Panc1 (cell line): Measurements from ENCODE around the gene PACC1. TPM values are rescaled to one million over a fixed set of nuclear protein-coding genes. Genes with fewer than 3 reads are reported as not detected.

Experiments
- ATAC-seq: fragments of 200-7000 bp; cut with Tn5 transposase; 2 replicates; pipeline ENCODE4 v1.9.1; 2020; ENCODE audit warnings: mild to moderate bottlenecking, moderate library complexity
- BruUV-seq: library from RNA; stranded (reverse); fragments of 400-500 nt; replicated peaks from 2 replicates; lab custom pipeline; 2021; lab: Mats Ljungman, UMichigan
- CTCF ChIA-PET: fragments of 300-600 bp; sonication (Branson Sonifier 250); formaldehyde crosslinking; loops from one replicate; lab custom pipeline; 2022; ENCODE audit warnings: antibody characterized with exemption; lab: Charles Lee
- POLR2A ChIA-PET: fragments of 300-600 bp; sonication (Branson Sonifier 250); formaldehyde crosslinking; loops from one replicate; lab custom pipeline; 2022; ENCODE audit warnings: antibody characterized with exemption; lab: Charles Lee
- DNase-seq: peaks from one replicate; pipeline ENCODE4 v3.0.0-alpha.2; 2010; ENCODE audit warnings: low read depth, low spot score
- H3K27ac ChIP-seq: 2 replicates; pipeline ENCODE4 v1.5.1; 2011; ENCODE audit warnings: mild to moderate bottlenecking, low read length, inconsistent platforms
- H3K27me3 ChIP-seq: fragments of 200-500 bp; sonication (Bioruptor generic); 2 replicates; pipeline ENCODE4 v1.6.0; 2014; ENCODE audit warnings: low read length, inconsistent platforms; ENCODE audit not compliant: control insufficient read depth, insufficient read depth
- H3K36me3 ChIP-seq: fragments of 200-500 bp; sonication (Bioruptor generic); 2 replicates; pipeline ENCODE4 v1.5.1; 2014; ENCODE audit warnings: inconsistent platforms, mild to moderate bottlenecking, low read length, moderate library complexity; ENCODE audit not compliant: control insufficient read depth, insufficient read depth
- H3K4me1 ChIP-seq: 2 replicates; pipeline ENCODE4 v1.5.1; 2011; ENCODE audit warnings: inconsistent platforms, mild to moderate bottlenecking, low read length, moderate library complexity; ENCODE audit not compliant: control insufficient read depth, insufficient read depth
- H3K4me3 ChIP-seq, 2 experiments: 2 replicates each; pipeline ENCODE4 v1.5.1; 2011 to 2012; ENCODE audit warnings: low read depth in 2 of 2, low read length in 2 of 2, mild to moderate bottlenecking in 2 of 2, inconsistent platforms in 1 of 2, moderate library complexity in 1 of 2
- H3K9me3 ChIP-seq: fragments of 200-500 bp; sonication (Bioruptor generic); 2 replicates; pipeline ENCODE4 v1.5.1; 2014; ENCODE audit warnings: low read depth, mild to moderate bottlenecking, inconsistent platforms, low read length, moderate library complexity; ENCODE audit not compliant: control insufficient read depth, insufficient read depth
- POLR2AphosphoS5 ChIP-seq: IDR thresholded peaks from 2 replicates; pipeline ENCODE4 v1.6.1; 2012; ENCODE audit warnings: mild to moderate bottlenecking, low read depth, low read length, moderate library complexity
- SIN3A ChIP-seq: IDR thresholded peaks from 2 replicates; pipeline ENCODE4 v1.6.1; 2012; ENCODE audit warnings: low read depth, mild to moderate bottlenecking, low read length, moderate library complexity, borderline replicate concordance; ENCODE audit not compliant: insufficient read depth
- TCF7L2 ChIP-seq: IDR thresholded peaks from 2 replicates; pipeline ENCODE4 v1.6.1; 2011; ENCODE audit warnings: mild to moderate bottlenecking, low read depth, low read length, inconsistent platforms
- in situ Hi-C: cut with HindIII; loops from 2 replicates; pipeline ENCODE4 v1.10.0; 2016; ENCODE audit warnings: low sequenced_read_pairs, low pct_unique_long_range_greater_than_20kb
- intact Hi-C: fragments of 100-400 bp; cut with micrococcal nuclease; formaldehyde crosslinking; loops from one replicate; pipeline ENCODE4 v1.10.0; 2022; ENCODE audit not compliant: unreplicated experiment
- total RNA-seq: library from RNA; stranded (reverse); gene quantifications from one replicate; pipeline ENCODE4 v1.2.1, GENCODE V29; 2021; ENCODE audit not compliant: unreplicated experiment
- TF ChIP-seq, protein P1 (sequence below): fragments of 450-650 bp; IDR thresholded peaks from 2 replicates; pipeline ENCODE4 v1.5.1; 2017; ENCODE audit warnings: mild to moderate bottlenecking
- TF ChIP-seq, protein P2 (sequence below), 2 experiments: IDR thresholded peaks; 2 replicates each; pipeline ENCODE4 v1.6.1; 2011 to 2012; ENCODE audit warnings: low read depth in 2 of 2, control low read depth in 1 of 2, low read length in 1 of 2, mild to moderate bottlenecking in 1 of 2, moderate library complexity in 1 of 2; ENCODE audit not compliant: insufficient read depth in 1 of 2

Gene PACC1
- total RNA-seq, 1 experiment from 2014 or later = 11.5 TPM

DNA sequence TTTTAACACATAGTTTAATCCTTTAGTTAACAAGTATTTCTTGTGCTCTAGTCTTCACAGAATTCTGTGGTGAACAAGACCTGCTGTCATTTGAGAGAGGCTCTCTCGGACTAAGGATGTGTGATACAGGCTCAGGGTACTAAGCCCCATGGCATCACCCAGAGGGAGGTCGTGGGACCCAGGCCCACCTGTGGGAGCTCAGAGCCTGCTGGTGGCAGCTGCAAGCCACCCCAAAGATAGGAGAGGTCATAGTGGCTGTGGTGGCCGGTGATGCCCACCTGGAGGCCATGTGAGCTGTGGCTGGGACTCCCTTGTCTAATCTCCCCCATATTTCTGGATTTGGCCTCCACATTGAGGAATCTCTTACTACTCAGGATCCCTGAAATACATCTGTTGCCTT is 40.1 kb upstream of the PACC1 start:
- CTCF ChIA-PET = interaction anchor here (0.6 to 2.0 kb wide), 2 partner anchors 276 to 774 kb away, joined by 5 to 10 read pairs; no protein-coding TSS in a partner anchor

DNA sequence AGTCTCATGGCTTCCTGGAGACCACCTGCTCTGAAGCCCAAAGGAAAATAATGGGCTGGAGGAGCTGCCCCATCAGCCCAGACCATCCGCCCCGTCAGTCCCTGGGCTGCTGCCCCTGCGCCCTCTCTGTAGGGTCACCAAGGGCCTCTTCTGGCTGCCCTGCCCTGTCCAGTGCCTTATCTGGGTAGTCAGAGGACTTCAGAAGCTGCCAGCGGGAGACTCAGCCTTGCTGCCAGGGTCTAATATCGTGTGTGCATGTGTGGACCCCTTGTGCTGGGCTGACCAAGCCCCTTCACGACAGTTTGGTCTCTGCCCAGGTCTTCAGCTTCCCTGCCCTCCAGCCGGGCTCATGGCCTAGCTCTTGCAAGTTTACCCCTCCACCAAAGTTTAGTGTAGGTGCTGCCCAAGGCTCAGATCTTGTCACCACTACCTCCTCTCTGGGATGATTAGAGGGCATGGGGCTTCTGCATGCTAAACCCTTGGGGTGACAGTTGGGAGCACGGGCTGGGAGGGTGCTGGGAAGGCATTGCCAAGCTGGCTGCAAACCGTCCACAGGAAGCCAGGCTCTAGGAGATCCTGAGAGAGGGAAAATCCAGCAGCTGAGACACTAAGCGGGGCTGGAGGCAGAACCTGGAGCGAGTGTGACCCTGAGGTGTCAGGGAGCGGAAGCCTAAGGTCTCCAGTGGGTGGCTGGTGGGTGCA is 38.6 kb upstream of the PACC1 start:
- no peaks in the 10 kb centered on the region for H3K9me3 ChIP-seq
- no peak for TF ChIP-seq POLR2AphosphoS5
- in situ Hi-C loops (no loop called here), intact Hi-C loops (loop anchor here (10.0 kb wide), 2 partner anchors 69 to 769 kb away; no protein-coding TSS in a partner anchor)
- CTCF ChIA-PET = interaction anchor here (0.6 to 1.6 kb wide), 2 partner anchors 212 to 663 kb away, joined by 4 to 7 read pairs; no protein-coding TSS in a partner anchor
- no peak overlapping the region for H3K4me3 ChIP-seq
- POLR2A ChIA-PET = interaction anchor here (0.5 kb wide), 1 partner anchor 304 kb away, joined by 5 read pairs; no protein-coding TSS in a partner anchor
- H3K27ac ChIP-seq = no peak overlapping the region
- no peak for DNase-seq
- no peak for ATAC-seq
- BruUV-seq = no TSS peak
- no peaks in the 10 kb centered on the region for H3K36me3 ChIP-seq
- no peaks in the 10 kb centered on the region for H3K4me1 ChIP-seq
- no peaks in the 10 kb centered on the region for H3K27me3 ChIP-seq

More for the DNA sequence above, 40.1 kb upstream of the PACC1 start:
- BruUV-seq = no TSS peak
- Histone ChIP-seq H3K27me3 (no peaks in the 10 kb centered on the region), H3K27ac (no peak overlapping the region), H3K36me3 (no peaks in the 10 kb centered on the region), H3K9me3 (no peaks in the 10 kb centered on the region), H3K4me1 (no peaks in the 10 kb centered on the region), H3K4me3 (no peak overlapping the region)
- POLR2A ChIA-PET = no interaction called here
- in situ Hi-C loops (no loop called here), intact Hi-C loops (loop anchor here (5.0 to 10.0 kb wide), 4 partner anchors 70 to 770 kb away; no protein-coding TSS in a partner anchor)
- ATAC-seq (no peak), DNase-seq (no peak)
- TF ChIP-seq SIN3A (no peak), POLR2AphosphoS5 (no peak), TCF7L2 (no peak)
- TF ChIP-seq, protein P1, sequence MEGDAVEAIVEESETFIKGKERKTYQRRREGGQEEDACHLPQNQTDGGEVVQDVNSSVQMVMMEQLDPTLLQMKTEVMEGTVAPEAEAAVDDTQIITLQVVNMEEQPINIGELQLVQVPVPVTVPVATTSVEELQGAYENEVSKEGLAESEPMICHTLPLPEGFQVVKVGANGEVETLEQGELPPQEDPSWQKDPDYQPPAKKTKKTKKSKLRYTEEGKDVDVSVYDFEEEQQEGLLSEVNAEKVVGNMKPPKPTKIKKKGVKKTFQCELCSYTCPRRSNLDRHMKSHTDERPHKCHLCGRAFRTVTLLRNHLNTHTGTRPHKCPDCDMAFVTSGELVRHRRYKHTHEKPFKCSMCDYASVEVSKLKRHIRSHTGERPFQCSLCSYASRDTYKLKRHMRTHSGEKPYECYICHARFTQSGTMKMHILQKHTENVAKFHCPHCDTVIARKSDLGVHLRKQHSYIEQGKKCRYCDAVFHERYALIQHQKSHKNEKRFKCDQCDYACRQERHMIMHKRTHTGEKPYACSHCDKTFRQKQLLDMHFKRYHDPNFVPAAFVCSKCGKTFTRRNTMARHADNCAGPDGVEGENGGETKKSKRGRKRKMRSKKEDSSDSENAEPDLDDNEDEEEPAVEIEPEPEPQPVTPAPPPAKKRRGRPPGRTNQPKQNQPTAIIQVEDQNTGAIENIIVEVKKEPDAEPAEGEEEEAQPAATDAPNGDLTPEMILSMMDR = no peak
- TF ChIP-seq, protein P2, sequence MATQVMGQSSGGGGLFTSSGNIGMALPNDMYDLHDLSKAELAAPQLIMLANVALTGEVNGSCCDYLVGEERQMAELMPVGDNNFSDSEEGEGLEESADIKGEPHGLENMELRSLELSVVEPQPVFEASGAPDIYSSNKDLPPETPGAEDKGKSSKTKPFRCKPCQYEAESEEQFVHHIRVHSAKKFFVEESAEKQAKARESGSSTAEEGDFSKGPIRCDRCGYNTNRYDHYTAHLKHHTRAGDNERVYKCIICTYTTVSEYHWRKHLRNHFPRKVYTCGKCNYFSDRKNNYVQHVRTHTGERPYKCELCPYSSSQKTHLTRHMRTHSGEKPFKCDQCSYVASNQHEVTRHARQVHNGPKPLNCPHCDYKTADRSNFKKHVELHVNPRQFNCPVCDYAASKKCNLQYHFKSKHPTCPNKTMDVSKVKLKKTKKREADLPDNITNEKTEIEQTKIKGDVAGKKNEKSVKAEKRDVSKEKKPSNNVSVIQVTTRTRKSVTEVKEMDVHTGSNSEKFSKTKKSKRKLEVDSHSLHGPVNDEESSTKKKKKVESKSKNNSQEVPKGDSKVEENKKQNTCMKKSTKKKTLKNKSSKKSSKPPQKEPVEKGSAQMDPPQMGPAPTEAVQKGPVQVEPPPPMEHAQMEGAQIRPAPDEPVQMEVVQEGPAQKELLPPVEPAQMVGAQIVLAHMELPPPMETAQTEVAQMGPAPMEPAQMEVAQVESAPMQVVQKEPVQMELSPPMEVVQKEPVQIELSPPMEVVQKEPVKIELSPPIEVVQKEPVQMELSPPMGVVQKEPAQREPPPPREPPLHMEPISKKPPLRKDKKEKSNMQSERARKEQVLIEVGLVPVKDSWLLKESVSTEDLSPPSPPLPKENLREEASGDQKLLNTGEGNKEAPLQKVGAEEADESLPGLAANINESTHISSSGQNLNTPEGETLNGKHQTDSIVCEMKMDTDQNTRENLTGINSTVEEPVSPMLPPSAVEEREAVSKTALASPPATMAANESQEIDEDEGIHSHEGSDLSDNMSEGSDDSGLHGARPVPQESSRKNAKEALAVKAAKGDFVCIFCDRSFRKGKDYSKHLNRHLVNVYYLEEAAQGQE (IDR thresholded peaks at IDR 0.05; ENCODE audit: insufficient read depth in 1 of 2, low read depth in 2 of 2, low read length in 1 of 2) = no peak
